ENCODE data around the gene PRR5. TPM values are rescaled to one million over a fixed set of nuclear protein-coding genes. Genes with fewer than 3 reads are reported as not detected.

The PRR5 gene
- total RNA-seq, 2 experiments from 2014 or later: 0.19 to 1.8 TPM

DNA sequence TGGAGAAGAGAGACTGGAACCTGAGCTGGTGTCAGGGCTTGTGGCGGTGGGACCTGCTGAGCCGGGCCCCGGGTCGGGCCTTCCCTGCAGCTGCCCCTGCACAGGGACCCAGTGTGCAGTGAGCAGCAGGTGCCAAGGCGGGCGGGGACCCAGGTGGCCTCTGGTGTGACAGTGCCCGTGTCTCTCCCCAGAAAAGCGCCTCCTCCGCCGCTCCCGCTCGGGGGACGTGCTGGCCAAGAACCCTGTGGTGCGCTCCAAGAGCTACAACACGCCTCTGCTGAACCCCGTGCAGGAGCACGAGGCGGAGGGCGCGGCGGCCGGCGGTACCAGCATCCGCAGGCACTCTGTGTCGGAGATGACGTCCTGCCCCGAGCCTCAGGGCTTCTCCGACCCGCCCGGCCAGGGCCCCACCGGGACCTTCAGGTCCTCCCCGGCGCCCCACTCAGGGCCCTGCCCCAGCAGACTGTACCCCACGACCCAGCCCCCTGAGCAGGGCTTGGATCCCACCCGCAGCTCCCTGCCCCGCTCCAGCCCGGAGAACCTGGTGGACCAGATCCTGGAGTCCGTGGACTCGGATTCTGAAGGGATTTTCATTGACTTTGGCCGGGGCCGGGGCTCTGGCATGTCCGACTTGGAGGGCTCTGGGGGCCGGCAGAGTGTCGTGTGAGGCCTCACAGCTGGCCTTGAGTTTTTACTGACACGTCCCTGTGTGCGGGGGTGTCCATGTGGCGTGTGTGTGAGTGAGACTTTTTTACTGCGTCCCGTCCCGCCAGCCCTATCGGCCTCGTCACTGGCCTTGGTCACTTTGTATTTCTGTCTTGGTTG lies 34.8 kb downstream of the PRR5 start:
- Histone ChIP-seq H3K4me3 (ENCODE audit: low read depth, low read length, poor library complexity, severe bottlenecking) (no peak overlapping the region), H3K9me3 (ENCODE audit: low read length) (no peaks in the 10 kb centered on the region), H2AFZ (ENCODE audit: low read length) (no peak overlapping the region), H3K36me3 (ENCODE audit: insufficient read depth, low read length) (no peaks in the 10 kb centered on the region), H3K79me2 (ENCODE audit: insufficient read depth, low read depth, low read length) (no peaks in the 10 kb centered on the region), H3K4me1 (ENCODE audit: insufficient read depth, low read length, poor library complexity, severe bottlenecking) (no peaks in the 10 kb centered on the region), H3K9me2 (ENCODE audit: insufficient read depth, low read length) (no peaks in the 10 kb centered on the region), H3K4me2 (ENCODE audit: low read length) (no peak overlapping the region), H4K20me1 (ENCODE audit: insufficient read depth, low read length) (no peaks in the 10 kb centered on the region), H3K27ac (ENCODE audit: low read depth, low read length, poor library complexity, severe bottlenecking) (no peak overlapping the region)
- CTCF ChIA-PET (ENCODE audit: unreplicated experiment): no interaction called here
- TF ChIP-seq EZH2phosphoT487 (IDR thresholded peaks at IDR 0.05; ENCODE audit: borderline replicate concordance, low read depth, low read length): no peak
- TF ChIP-seq, protein P1, sequence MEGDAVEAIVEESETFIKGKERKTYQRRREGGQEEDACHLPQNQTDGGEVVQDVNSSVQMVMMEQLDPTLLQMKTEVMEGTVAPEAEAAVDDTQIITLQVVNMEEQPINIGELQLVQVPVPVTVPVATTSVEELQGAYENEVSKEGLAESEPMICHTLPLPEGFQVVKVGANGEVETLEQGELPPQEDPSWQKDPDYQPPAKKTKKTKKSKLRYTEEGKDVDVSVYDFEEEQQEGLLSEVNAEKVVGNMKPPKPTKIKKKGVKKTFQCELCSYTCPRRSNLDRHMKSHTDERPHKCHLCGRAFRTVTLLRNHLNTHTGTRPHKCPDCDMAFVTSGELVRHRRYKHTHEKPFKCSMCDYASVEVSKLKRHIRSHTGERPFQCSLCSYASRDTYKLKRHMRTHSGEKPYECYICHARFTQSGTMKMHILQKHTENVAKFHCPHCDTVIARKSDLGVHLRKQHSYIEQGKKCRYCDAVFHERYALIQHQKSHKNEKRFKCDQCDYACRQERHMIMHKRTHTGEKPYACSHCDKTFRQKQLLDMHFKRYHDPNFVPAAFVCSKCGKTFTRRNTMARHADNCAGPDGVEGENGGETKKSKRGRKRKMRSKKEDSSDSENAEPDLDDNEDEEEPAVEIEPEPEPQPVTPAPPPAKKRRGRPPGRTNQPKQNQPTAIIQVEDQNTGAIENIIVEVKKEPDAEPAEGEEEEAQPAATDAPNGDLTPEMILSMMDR (conservative IDR thresholded peaks at IDR 0.05; ENCODE audit: low read length): no peak
- no TSS peak for BruUV-seq (replicated peaks)
- POLR2A ChIA-PET: no interaction called here
- no peak for DNase-seq (ENCODE audit: low spot score)
- intact Hi-C loops (cut with micrococcal nuclease; ENCODE audit: unreplicated experiment): no loop called here

DNA sequence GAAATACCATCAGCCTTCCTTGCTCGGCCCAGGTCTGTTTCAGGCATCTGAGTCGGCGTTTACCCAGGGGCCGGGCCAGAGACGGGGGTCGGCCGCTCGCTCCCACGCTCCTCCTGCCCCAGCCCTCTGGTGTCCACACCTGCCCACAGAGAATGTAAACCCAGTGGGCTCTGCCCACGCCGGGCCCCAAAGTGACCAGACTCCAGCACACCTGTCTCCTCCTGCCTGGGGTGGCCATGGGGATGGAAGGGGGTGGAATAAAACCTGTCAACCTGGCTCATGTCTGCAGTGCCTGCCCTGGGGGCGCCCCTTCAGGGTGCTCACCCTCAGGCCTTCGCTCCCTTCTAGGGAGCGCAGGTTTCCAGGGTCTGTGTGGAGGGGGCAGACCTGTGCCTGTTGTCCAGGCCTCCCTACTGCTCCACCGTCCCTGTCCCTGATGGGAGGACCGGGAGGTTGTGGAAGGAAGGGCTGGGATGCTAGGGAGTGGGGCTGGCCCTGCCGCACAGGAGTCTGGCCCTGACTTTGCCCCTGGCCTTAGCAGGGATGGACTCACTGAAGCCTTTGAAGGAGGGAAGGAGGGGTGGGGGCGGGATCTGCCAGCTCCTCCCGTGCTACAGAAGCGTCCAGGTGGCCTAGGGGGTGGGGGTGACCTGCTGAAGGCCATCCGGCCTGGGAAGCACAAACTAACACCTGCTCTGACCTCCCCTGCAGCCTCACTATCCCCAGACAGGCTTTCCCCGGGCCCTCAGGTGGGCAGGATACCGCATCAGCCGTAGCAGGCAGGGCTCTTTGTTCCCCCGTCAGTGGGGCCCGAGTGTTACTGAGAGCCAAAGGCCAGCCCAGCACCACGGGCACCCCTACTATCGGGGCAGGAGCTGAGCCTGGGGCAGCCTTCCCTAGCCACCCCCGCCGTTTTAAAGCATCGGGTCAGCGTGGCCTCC lies 35.7 kb downstream of the PRR5 start:
- H3K9me3 ChIP-seq (ENCODE audit: low read length): no peaks in the 10 kb centered on the region
- POLR2A ChIA-PET: no interaction called here
- no peak overlapping the region for H3K4me3 ChIP-seq (ENCODE audit: low read depth, low read length, poor library complexity, severe bottlenecking)
- BruUV-seq (replicated peaks): no TSS peak
- CTCF ChIA-PET (ENCODE audit: unreplicated experiment): no interaction called here
- no peak overlapping the region for H3K4me2 ChIP-seq (ENCODE audit: low read length)
- TF ChIP-seq EZH2phosphoT487 (IDR thresholded peaks at IDR 0.05; ENCODE audit: borderline replicate concordance, low read depth, low read length): no peak
- TF ChIP-seq, protein P1 (conservative IDR thresholded peaks at IDR 0.05; ENCODE audit: low read length): no peak
- H3K79me2 ChIP-seq (ENCODE audit: insufficient read depth, low read depth, low read length): no peaks in the 10 kb centered on the region
- no peak for DNase-seq (ENCODE audit: low spot score)
- H3K27ac ChIP-seq (ENCODE audit: low read depth, low read length, poor library complexity, severe bottlenecking): no peak overlapping the region
- H3K9me2 ChIP-seq (ENCODE audit: insufficient read depth, low read length): no peaks in the 10 kb centered on the region
- H3K4me1 ChIP-seq (ENCODE audit: insufficient read depth, low read length, poor library complexity, severe bottlenecking): no peaks in the 10 kb centered on the region
- H3K36me3 ChIP-seq (ENCODE audit: insufficient read depth, low read length): no peaks in the 10 kb centered on the region
- H4K20me1 ChIP-seq (ENCODE audit: insufficient read depth, low read length): no peaks in the 10 kb centered on the region
- intact Hi-C loops (cut with micrococcal nuclease; ENCODE audit: unreplicated experiment): no loop called here
- no peak overlapping the region for H2AFZ ChIP-seq (ENCODE audit: low read length)
